Prostate gland (tissue), 2 donors: ENCODE results near the gene TICRR.

ENCODE experiments used
- CTCF ChIP-seq, 4 experiments: fragments of 200-600 bp in 2 of 4; fragments of 450-650 bp in 2 of 4; sonication (generic) in 2 of 4; IDR thresholded peaks; 1 replicate in 3 of 4; 2 replicates in 1 of 4; pipeline ENCODE4 v1.5.1; 2016 to 2019; ENCODE audit warnings: antibody characterized with exemption in 4 of 4, mild to moderate bottlenecking in 2 of 4, moderate library complexity in 2 of 4
- POLR2A ChIP-seq: fragments of 450-650 bp; IDR thresholded peaks from one replicate; pipeline ENCODE4 v1.6.1; 2016; ENCODE audit warnings: antibody characterized with exemption, mild to moderate bottlenecking
- POLR2AphosphoS5 ChIP-seq: sonication (generic); formaldehyde crosslinking; IDR thresholded peaks from one replicate; pipeline ENCODE4 v1.6.1; 2017; ENCODE audit warnings: antibody characterized with exemption

- TF ChIP-seq POLR2AphosphoS5 (no peak), CTCF (IDR thresholded peaks at IDR 0.05) (peak; percentile 32 to 71 (median 64)), POLR2A (no peak)
These were observed 18.6 kb upstream of the TICRR start for GRCh38 chr15:89556413-89557262.
